Endothelial cell of umbilical vein (primary cell): ENCODE results near the gene SYT2. TPM values are rescaled to one million over a fixed set of nuclear protein-coding genes. Genes with fewer than 3 reads are reported as not detected.
"Not testable (repeated sequence)": the region's sequence is repeated elsewhere in the genome, so short reads cannot be mapped to it uniquely, and the experiment has no call there.

Experiments
- BruUV-seq: library from RNA; stranded (reverse); fragments of 400-500 nt; replicated peaks from 2 replicates; lab custom pipeline; 2021; lab: Mats Ljungman, UMichigan
- CTCF ChIA-PET: fragments of 300-600, 350-600 bp; sonication (Branson Sonifier 250); formaldehyde crosslinking; loops from one replicate; lab custom pipeline; 2021; ENCODE audit warnings: antibody characterized with exemption, inconsistent platforms; lab: Charles Lee
- POLR2A ChIA-PET: fragments of 300-600, 350-600 bp; sonication (Branson Sonifier 250); formaldehyde crosslinking; loops from one replicate; lab custom pipeline; 2021; ENCODE audit warnings: antibody characterized with exemption, inconsistent platforms; lab: Charles Lee
- DNase-seq: peaks from one replicate; pipeline ENCODE4 v3.0.0-alpha.2; 2011; ENCODE audit warnings: low read depth, low spot score
- FAIRE-seq: peaks from 2 replicates; lab custom pipeline; 2011; peaks lifted over from hg19 to GRCh38; lab: Jason Lieb, UNC
- H2AFZ ChIP-seq: 2 replicates; pipeline ENCODE4 v1.6.0; 2012; ENCODE audit warnings: low read depth, low read length, control low read depth, inconsistent platforms
- H3K27ac ChIP-seq: 2 replicates; pipeline ENCODE4 v1.5.1; 2011; ENCODE audit warnings: low read depth, mild to moderate bottlenecking, control low read depth, low read length, moderate library complexity; ENCODE audit not compliant: insufficient read depth
- H3K27me3 ChIP-seq, 2 experiments: 2 replicates each; pipeline versions ENCODE4 v1.6.0 to v1.6.1; 2011; ENCODE audit warnings: low read length in 2 of 2, mixed read lengths in 1 of 2; ENCODE audit not compliant: control insufficient read depth in 2 of 2, insufficient read depth in 2 of 2
- H3K36me3 ChIP-seq, 2 experiments: 2 replicates in 1 of 2; 3 replicates in 1 of 2; pipeline ENCODE4 v1.5.1; 2011; ENCODE audit warnings: low read length in 2 of 2, mild to moderate bottlenecking in 1 of 2, moderate library complexity in 1 of 2; ENCODE audit not compliant: control insufficient read depth in 2 of 2, insufficient read depth in 2 of 2; ENCODE audit errors: extremely low read depth in 1 of 2
- H3K4me1 ChIP-seq: 3 replicates; pipeline ENCODE4 v1.5.1; 2011; ENCODE audit warnings: mild to moderate bottlenecking, low read length; ENCODE audit not compliant: control insufficient read depth, insufficient read depth; ENCODE audit errors: extremely low read depth
- H3K4me2 ChIP-seq: 2 replicates; pipeline ENCODE4 v1.6.1; 2011; ENCODE audit warnings: low read length, control low read depth, mixed read lengths; ENCODE audit not compliant: insufficient read depth
- H3K4me3 ChIP-seq, 3 experiments: fragments of 200-600 bp in 1 of 3; sonication (generic), shearing (Covaris generic) in 1 of 3; replicated peaks in 1 of 3; 2 replicates each; pipeline ENCODE4 v1.5.1; 2011 to 2016; ENCODE audit warnings: control low read depth in 3 of 3, low read length in 3 of 3, mild to moderate bottlenecking in 2 of 3, inconsistent platforms in 1 of 3, low read depth in 1 of 3, moderate library complexity in 1 of 3; ENCODE audit not compliant: insufficient read depth in 1 of 3
- H3K79me2 ChIP-seq: 2 replicates; pipeline ENCODE4 v1.6.0; 2012; ENCODE audit warnings: low read length, inconsistent platforms; ENCODE audit not compliant: control insufficient read depth, insufficient read depth
- H3K9ac ChIP-seq: replicated peaks from 2 replicates; pipeline ENCODE3; 2011; ENCODE audit warnings: low read length, control low read depth; ENCODE audit not compliant: insufficient read depth; ENCODE audit errors: extremely low read depth
- H3K9me1 ChIP-seq: replicated peaks from 3 replicates; pipeline ENCODE4 v1.6.0; 2011; ENCODE audit warnings: mild to moderate bottlenecking, low read length; ENCODE audit not compliant: control insufficient read depth, insufficient read depth; ENCODE audit errors: extremely low read depth
- H3K9me3 ChIP-seq: replicated peaks from 2 replicates; pipeline ENCODE4 v1.5.1; 2012; ENCODE audit warnings: low read length, inconsistent platforms; ENCODE audit not compliant: control insufficient read depth, insufficient read depth
- H4K20me1 ChIP-seq: replicated peaks from 2 replicates; pipeline ENCODE3; 2011; ENCODE audit warnings: mild to moderate bottlenecking, low read length; ENCODE audit not compliant: control insufficient read depth, insufficient read depth; ENCODE audit errors: extremely low read depth
- CTCF ChIP-seq, 2 donors: IDR thresholded peaks; 1 replicate in 1 of 2; 2 replicates in 1 of 2; pipeline ENCODE4 v1.5.1; 2011; ENCODE audit warnings: low read length in 2 of 2, mild to moderate bottlenecking in 2 of 2, moderate library complexity in 2 of 2, control low read depth in 1 of 2, inconsistent platforms in 1 of 2, low read depth in 1 of 2; ENCODE audit not compliant: insufficient read depth in 1 of 2; ENCODE audit errors: extremely low read depth in 1 of 2
- dilution Hi-C: fragments of 300-500 bp; cut with MboI; formaldehyde crosslinking; loops from one replicate; pipeline ENCODE4 v1.15.0; 2019; ENCODE audit warnings: low sequenced_read_pairs; ENCODE audit not compliant: extremely low pct_ligation_motif_present
- intact Hi-C: fragments of 100-400 bp; cut with micrococcal nuclease; formaldehyde crosslinking; loops from one replicate; pipeline ENCODE4 v1.10.0; 2022
- polyA plus RNA-seq, 4 experiments: library from polyadenylated mRNA; depleted of rRNA in 3 of 4; stranded (reverse) in 3 of 4; unstranded in 1 of 4; fragments of >200 nt; gene quantifications; 2 replicates each; pipeline versions ENCODE4 v1.2.1 to v1.2.3, GENCODE V29; 2011 to 2012; ENCODE audit warnings: missing spikeins in 1 of 4
- total RNA-seq: library from RNA; stranded (reverse); gene quantifications from 2 replicates; pipeline ENCODE4 v1.2.3, GENCODE V29; 2021

SYT2 gene
- total and polyA plus RNA-seq, 2 donors (not counting 3 experiments of a cell fraction or from before 2014, with no cell fraction given): not detected

DNA sequence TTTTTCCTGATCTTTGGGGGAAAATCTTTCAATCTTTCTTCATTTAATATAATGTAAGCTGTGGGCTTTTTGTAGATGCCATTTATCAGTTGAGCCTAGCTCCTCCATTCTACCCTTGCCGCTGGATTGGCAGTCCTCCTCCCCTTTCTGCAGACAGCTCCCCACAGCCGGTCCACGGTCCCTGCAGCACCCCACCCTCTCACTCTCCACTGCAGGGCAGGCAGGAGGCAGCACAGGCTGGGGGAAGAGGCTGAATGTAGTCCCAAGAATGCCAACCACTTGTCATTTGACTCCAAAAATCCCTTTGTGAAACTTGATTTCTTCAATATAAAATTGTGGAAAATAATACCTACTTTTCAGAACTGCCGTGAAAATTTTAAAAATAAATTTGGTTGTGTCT, 96.7 kb downstream of the SYT2 start:
- Histone ChIP-seq H2AFZ (no peak overlapping the region), H4K20me1 (no peaks in the 10 kb centered on the region), H3K9me1 (no peaks in the 10 kb centered on the region), H3K9ac (no peak overlapping the region), H3K9me3 (no peaks in the 10 kb centered on the region), H3K4me2 (no peak overlapping the region), H3K27me3 (no peaks in the 10 kb centered on the region), H3K36me3 (no peaks in the 10 kb centered on the region), H3K4me1 (peaks cover 17% of the 10 kb centered on the region), H3K4me3 (no peak overlapping the region), H3K27ac (no peak overlapping the region), H3K79me2 (no peaks in the 10 kb centered on the region)
- CTCF ChIA-PET: interaction anchor here (1.4 to 3.7 kb wide), 5 partner anchors 13 to 149 kb away, joined by 4 to 17 read pairs (median 6); no protein-coding TSS in a partner anchor
- no peak for FAIRE-seq
- TF ChIP-seq CTCF (IDR thresholded peaks at IDR 0.05; ENCODE audit: extremely low read depth in 1 of 2, insufficient read depth in 1 of 2, low read depth in 1 of 2, low read length in 2 of 2): no peak
- intact Hi-C loops: no loop called here
- POLR2A ChIA-PET: no interaction called here
- no peak for DNase-seq
- dilution Hi-C loops: no loop called here
- no TSS peak for BruUV-seq

GRCh38 chr1:202612036-202612435, 98.2 kb downstream of the SYT2 start:
- H3K4me1 ChIP-seq: peaks cover 17% of the 10 kb centered on the region
- H3K9ac ChIP-seq, H4K20me1 ChIP-seq, H3K4me3 ChIP-seq, H3K27me3 ChIP-seq, dilution Hi-C loops, H3K27ac ChIP-seq, H3K4me2 ChIP-seq, FAIRE-seq, intact Hi-C loops, H3K79me2 ChIP-seq, POLR2A ChIA-PET, H2AFZ ChIP-seq, BruUV-seq, DNase-seq, H3K36me3 ChIP-seq, H3K9me1 ChIP-seq, H3K9me3 ChIP-seq: not testable (repeated sequence)
- CTCF ChIA-PET: interaction anchor here (1.2 to 3.7 kb wide), 2 partner anchors 12 to 110 kb away, joined by 3 to 17 read pairs; no protein-coding TSS in a partner anchor
